HFFc6 (cell line): ENCODE results near the gene URB1. TPM values are rescaled to one million over a fixed set of nuclear protein-coding genes. Genes with fewer than 3 reads are reported as not detected.
A peak's percentile ranks its signal among the peaks of the same experiment; 100 is the strongest.

ENCODE experiments used
- DNase-seq: peaks from one replicate; pipeline ENCODE4 v3.0.0-alpha.2; 2018
- H3K27ac Mint-ChIP-seq: 2 replicates; pipeline ENCODE4 v1.8.0; 2020; ENCODE audit warnings: mild to moderate bottlenecking, mixed read lengths
- H3K27me3 Mint-ChIP-seq: 2 replicates; pipeline ENCODE4 v1.8.0; 2021; ENCODE audit warnings: mild to moderate bottlenecking, moderate library complexity, mixed read lengths; ENCODE audit not compliant: insufficient read depth
- H3K36me3 Mint-ChIP-seq: 2 replicates; pipeline ENCODE4 v1.8.0; 2021; ENCODE audit warnings: low read depth, mixed read lengths
- H3K4me1 Mint-ChIP-seq: 2 replicates; pipeline ENCODE4 v1.8.0; 2020; ENCODE audit warnings: low read depth, mixed read lengths
- H3K4me3 Mint-ChIP-seq: 2 replicates; pipeline ENCODE4 v1.8.0; 2020; ENCODE audit warnings: mild to moderate bottlenecking, moderate library complexity, mixed read lengths
- H3K9me3 Mint-ChIP-seq: 2 replicates; pipeline ENCODE4 v1.8.0; 2020; ENCODE audit warnings: mild to moderate bottlenecking, mixed read lengths
- total RNA-seq, 6 experiments: library from RNA; stranded (reverse); fragmentation: NEBNext Ultra II Directional; extraction: Animal tissue kit (Norgen Biotek cat#: 25700); gene quantifications; 2 replicates in 1 of 6; 3 replicates in 5 of 6; pipeline ENCODE4 v1.2.3, GENCODE V29; 2021
- TF ChIP-seq, protein P1 (sequence below): fragments of 200-600 bp; sonication (generic); IDR thresholded peaks from 2 replicates; pipeline ENCODE4 v1.5.0; 2021; ENCODE audit warnings: antibody characterized with exemption, mild to moderate bottlenecking

URB1 gene
- total RNA-seq, 6 experiments from 2014 or later = 18.4 to 27.0 (median 22.4) TPM

GRCh38 chr21:32413697-32414578 is 21.1 kb upstream of the URB1 start:
- peaks cover 50% of the 10 kb centered on the region for H3K4me1 Mint-ChIP-seq
- no peak for DNase-seq
- H3K9me3 Mint-ChIP-seq = no peaks in the 10 kb centered on the region
- H3K4me3 Mint-ChIP-seq = peak overlapping the region; percentile 88
- TF ChIP-seq, protein P1, sequence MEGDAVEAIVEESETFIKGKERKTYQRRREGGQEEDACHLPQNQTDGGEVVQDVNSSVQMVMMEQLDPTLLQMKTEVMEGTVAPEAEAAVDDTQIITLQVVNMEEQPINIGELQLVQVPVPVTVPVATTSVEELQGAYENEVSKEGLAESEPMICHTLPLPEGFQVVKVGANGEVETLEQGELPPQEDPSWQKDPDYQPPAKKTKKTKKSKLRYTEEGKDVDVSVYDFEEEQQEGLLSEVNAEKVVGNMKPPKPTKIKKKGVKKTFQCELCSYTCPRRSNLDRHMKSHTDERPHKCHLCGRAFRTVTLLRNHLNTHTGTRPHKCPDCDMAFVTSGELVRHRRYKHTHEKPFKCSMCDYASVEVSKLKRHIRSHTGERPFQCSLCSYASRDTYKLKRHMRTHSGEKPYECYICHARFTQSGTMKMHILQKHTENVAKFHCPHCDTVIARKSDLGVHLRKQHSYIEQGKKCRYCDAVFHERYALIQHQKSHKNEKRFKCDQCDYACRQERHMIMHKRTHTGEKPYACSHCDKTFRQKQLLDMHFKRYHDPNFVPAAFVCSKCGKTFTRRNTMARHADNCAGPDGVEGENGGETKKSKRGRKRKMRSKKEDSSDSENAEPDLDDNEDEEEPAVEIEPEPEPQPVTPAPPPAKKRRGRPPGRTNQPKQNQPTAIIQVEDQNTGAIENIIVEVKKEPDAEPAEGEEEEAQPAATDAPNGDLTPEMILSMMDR = no peak
- H3K27ac Mint-ChIP-seq = peak overlapping the region; percentile 78; the same call in 1 of the 2 replicates
- peaks cover 2% of the 10 kb centered on the region; the same call in 1 of the 2 replicates for H3K27me3 Mint-ChIP-seq
- H3K36me3 Mint-ChIP-seq = no peaks in the 10 kb centered on the region

GRCh38 chr21:32413015-32413504 is 20.2 kb upstream of the URB1 start:
- peak overlapping the region; percentile 78 for H3K27ac Mint-ChIP-seq
- H3K4me3 Mint-ChIP-seq = peak overlapping the region; percentile 88
- peaks cover 2% of the 10 kb centered on the region; the same call in 1 of the 2 replicates for H3K27me3 Mint-ChIP-seq
- TF ChIP-seq, protein P1 = no peak
- DNase-seq = no peak
- H3K9me3 Mint-ChIP-seq = no peaks in the 10 kb centered on the region
- H3K36me3 Mint-ChIP-seq = no peaks in the 10 kb centered on the region
- H3K4me1 Mint-ChIP-seq = peaks cover 45% of the 10 kb centered on the region

GRCh38 chr21:32412162-32413014 is 19.6 kb upstream of the URB1 start, which contains the start of gene EVA1C:
EVA1C (plus strand) TSS chr21:32412706; CDS start chr21:32412854, 148 bp downstream.
- peaks cover 41% of the 10 kb centered on the region for H3K4me1 Mint-ChIP-seq
- peaks cover 2% of the 10 kb centered on the region; the same call in 1 of the 2 replicates for H3K27me3 Mint-ChIP-seq
- peak within 1 kb of the TSS; percentile 93 for H3K4me3 Mint-ChIP-seq
- no peak for DNase-seq
- peak within 1 kb of the TSS; percentile 86 for H3K27ac Mint-ChIP-seq
- TF ChIP-seq, protein P1 = peak; percentile 41
- no peaks in the 10 kb centered on the region for H3K9me3 Mint-ChIP-seq
- no peaks in the 10 kb centered on the region for H3K36me3 Mint-ChIP-seq

DNA sequence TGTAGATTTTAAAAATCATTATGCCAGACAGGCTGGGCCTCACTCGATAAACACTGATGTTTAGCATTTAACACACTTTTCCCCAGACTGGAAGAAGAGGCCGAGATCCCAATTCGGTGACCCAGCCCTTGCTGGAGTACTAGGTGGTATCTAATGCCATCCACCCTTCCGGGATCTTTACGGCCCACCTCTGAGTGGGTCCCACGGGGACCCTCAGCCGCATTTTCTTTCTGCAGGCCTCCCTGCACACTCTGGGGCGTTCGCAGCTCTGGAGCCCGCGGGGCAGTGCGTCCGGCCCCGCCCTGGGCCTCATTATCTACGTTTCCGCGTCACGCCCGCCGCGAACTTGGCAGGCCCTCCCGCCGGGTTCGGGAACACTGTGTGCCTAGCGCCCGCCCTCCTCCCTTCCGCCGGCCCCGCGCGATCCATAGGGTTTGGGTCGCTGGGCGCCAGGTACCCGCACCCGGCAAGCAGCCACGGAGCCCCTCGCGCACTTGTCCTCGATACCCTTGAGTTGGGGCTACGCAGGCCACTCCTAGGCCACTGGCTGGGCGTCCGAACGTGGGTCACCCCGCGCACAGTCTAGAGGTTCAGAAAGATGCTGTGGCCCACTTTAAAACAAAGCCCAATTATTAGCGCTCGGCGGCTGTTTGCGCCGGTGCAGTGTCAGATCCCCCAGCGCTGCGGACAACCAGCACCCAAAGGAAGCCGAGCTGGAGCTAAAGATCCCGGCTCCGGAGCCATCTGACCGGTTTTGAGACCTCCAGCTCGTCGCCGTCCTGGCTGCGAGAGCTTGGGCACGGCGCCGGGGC is 18.7 kb upstream of the URB1 start:
- Mint-ChIP-seq H3K9me3 (no peaks in the 10 kb centered on the region), H3K36me3 (no peaks in the 10 kb centered on the region), H3K27ac (peak overlapping the region; percentile 86), H3K4me1 (peaks cover 41% of the 10 kb centered on the region), H3K27me3 (peaks cover 2% of the 10 kb centered on the region; the same call in 1 of the 2 replicates), H3K4me3 (peak overlapping the region; percentile 93)
- TF ChIP-seq, protein P1 = no peak
- peak; percentile 24 for DNase-seq
